Dedifferentiated amniotic fluid mesenchymal stem cell (primary cell): ENCODE results near the gene RPIA.
"Not testable (repeated sequence)": the region's sequence is repeated elsewhere in the genome, so short reads cannot be mapped to it uniquely, and the experiment has no call there.

Source experiments
- DNase-seq: peaks from one replicate; pipeline ENCODE4 v3.0.0-alpha.2; 2016; ENCODE audit errors: extremely low spot score

The RPIA gene

DNA sequence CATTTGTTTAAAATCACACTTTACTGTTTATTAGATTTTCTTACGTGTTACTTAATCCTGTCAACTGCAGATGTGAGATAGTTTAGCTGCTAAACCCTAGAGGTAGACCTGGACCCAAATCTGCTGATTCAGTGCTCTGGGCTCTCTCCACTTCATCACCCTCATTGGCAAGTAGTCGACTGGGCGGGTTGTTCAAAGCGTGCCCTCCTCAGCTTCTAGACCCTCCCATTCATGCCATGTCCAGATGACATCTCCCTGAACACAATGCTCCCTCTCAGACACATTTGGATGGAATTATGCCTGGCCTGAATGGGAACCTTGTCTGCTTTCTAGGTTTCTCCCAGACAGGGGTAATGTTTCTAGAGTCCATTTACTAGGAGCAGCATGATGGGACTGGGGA, 43.7 kb downstream of the RPIA start:
- DNase-seq: no peak

- no peak for DNase-seq
These were observed 44.4 kb downstream of the RPIA start for GRCh38 chr2:88735853-88736252.

DNA sequence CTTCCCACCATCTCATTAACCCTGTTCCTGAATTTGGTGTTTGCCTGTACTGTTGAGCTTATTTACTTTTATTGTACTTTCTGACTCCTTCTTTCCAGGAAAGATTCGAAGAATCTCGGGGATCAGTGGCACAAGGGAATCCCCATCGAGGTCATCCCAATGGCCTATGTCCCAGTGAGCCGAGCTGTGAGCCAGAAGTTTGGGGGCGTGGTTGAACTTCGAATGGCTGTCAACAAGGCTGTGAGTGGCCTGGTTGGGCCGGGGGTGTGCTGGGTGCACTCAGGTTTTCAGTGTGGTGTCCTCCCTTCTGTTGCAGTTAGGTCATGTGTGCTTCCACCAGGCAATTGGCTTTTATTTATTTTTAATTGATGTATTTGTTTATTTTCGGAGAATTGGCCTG, 45.0 kb downstream of the RPIA start:
- DNase-seq: no peak

DNA sequence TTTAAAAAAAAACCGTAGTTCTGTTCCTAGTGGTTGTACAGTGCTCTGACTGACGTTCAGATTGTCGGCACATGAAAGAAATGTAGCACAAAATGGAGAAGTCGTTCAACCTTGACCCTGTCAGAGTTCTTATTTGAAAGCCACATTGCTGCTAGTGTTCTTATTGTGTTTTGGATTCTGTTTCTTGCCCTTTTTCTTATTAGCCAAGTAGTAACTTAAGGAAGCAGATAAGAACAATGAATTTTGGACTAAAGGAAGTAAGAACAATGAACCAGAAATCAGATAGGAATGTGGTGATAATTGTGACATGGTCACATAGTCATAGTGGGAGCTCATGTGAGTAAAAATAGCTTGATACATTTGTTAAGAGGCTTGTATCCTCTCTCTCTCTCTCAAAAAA, 45.9 kb downstream of the RPIA start:
- DNase-seq: no peak

DNA sequence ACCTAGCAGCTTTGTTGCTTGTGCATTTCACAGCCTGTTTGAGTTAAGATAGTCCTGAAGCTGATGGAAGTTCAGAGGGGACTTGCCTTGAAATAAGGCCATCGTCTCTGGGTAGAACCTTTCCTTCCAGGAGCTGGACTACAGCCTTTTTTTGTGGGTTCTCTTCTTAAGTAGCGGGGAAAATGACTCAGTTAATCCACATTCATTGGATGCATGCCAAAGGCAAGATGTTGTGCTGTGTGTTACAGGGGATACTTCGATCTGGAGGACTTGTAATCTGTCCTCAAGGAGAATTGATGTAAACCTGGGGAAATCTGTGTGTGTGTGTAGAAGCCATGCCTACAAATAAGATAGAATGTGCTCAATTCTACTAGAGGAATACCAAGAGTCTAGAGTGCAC, 46.8 kb downstream of the RPIA start:
- no peak for DNase-seq

DNA sequence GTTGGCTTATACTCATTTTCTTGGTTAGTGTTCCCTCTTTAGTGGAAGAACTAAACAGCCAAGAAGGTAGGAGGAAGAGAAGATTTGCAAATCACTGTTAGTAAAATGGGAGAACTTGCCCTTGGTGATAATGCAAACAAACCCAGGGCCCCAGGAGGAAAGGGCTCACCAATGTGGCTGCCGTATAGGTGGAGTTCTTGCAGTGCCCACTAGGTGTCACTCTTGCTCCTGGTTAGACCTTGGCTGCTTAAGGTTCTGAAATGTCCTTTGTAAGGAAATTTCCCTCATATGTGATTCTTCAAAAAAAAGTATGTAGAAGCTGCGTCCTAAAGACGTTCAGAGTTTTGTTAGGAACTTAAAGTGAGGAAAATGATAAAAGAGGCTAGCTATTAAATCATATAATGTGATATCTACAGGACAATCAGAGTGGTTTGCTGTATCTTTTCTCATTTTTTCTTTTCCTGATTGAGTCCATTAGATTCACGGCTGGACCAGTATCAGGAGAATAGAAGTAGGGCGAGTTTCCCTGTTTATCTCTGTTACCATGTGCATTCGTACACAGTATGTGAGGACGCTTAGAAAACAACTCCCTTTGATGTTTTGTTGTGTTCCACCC, 48.6 kb downstream of the RPIA start:
- DNase-seq: peak; percentile 58

- DNase-seq: no peak
These were observed 55.5 kb downstream of the RPIA start for GRCh38 chr2:88746929-88747490.

- DNase-seq: no peak
These were observed 56.5 kb downstream of the RPIA start for GRCh38 chr2:88747990-88748389.

DNA sequence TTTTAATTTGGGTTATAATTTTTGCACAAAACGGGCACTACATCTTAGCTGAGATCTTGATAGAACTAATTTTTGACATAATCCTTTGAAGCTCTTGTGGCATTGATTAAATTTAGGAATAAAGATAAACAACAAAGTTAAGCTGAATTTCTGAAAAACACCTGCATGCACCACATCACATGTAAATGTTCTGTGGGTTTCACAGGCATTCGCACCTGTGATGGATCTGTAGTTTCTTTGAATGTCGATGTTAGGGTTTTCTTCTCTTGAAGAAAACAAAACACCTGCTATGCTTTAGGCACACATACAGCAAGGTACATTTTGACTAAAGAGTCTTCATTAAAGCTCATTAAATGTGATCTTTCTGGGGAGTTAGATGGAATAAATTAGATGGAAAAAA, 60.3 kb downstream of the RPIA start:
- DNase-seq: no peak

DNA sequence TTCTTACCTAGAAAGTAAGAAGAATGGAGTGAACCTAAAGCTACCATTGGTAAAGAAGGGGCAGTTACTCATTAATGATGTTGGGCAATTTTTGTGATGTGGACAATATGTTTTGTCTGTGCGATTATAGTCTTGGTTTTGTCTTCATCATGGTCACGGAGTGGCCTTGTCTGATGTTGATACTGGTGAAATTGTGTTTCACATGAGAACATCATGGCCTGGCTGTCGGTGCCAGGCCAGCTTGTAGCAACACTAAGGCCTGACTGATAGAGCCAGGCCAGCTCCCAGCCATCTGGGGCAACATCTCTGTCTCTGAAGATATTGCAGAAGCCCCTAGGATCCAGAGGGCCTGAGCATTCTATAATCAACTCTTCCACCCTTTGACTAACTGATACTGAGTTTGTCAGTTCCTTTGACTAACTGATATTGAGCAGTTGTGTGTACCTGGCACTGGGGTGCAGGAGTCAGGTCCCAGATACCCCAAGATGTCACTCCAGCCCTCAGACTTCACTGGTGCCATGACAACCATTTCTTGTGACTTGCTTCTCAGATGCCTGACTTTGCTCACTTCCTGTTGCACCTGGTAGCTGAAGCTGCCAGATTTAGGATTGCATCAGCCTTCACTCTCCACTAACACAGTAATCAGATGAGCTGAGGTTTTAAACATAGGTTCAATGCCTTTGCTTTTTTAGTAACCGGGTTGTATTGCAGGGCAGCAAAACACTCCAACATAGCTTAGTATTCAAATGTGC, 62.5 kb downstream of the RPIA start:
- DNase-seq: no peak

DNA sequence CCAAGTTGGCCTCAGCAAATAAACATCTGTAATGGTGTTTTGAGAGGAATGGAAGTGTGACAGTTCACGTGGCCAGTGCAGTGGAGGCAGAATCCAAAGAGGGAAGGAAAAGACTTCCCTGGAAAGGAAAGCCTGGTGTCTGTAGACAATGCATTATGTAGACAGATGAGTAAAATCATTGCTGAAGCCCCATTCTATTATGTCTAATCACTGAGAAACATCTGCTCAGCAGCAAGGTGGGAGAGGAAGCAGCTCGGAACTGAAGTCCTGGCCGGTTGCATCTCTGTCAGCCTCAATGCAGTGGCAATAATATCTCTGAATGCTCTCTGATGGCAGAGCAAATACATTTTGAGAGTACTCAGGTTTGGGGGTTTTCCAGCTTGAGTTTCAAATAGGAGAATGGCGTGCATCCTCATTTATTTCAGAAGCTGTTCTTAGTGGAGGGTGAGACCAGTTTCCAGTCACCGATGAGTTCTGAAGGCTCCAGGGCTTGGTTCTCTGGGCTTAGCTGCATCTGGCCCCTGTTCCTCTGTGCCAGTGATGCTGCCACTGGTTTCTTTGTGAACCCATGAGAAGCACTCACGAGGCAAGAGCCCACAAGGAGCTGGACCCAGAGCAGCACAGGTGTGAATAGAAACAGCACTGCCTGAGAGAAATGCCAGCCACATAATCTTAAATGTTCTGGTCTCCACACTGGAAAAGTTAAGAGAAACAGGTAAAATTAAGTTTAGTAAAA, 63.3 kb downstream of the RPIA start:
- no peak for DNase-seq

DNA sequence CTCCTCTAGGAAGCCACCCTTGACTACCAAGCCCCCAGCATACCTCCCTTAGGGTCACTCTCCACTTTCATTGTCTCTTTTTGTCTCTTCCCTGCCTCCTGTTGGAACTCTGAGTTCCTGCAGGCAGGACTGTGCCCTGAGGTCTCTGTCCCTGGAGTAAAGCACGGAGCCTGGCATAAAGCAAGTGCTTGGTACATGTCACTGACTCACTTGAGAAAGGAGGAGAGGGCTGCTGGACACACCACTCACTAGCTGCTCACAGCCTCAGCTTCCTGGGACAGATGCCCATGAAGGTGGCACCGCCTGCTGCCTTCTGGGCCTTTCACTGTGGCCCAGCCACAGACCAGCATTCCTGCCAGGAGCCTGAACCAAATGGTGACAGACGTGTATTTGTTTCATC, 64.4 kb downstream of the RPIA start:
- DNase-seq: no peak

DNA sequence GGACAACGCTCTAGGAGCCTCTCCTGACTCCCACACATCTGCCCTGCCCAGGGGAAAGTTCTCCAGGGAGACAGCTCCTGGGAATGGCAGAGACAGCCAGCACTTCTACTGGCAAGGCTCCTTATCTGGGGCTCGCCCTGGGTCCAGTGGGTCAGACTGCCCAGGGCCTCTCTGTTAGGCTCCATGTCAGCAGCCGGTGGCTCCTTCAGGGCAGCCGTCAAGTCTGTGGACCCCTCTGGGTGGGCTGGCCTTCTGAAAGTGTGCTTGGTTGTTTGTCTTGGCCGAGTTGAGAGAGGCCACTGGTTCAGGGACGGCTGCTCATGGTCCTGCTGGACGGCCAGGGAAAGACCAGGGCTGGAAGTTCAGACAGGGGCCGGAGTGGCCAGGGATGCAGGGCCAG, 65.6 kb downstream of the RPIA start:
- DNase-seq: no peak

DNA sequence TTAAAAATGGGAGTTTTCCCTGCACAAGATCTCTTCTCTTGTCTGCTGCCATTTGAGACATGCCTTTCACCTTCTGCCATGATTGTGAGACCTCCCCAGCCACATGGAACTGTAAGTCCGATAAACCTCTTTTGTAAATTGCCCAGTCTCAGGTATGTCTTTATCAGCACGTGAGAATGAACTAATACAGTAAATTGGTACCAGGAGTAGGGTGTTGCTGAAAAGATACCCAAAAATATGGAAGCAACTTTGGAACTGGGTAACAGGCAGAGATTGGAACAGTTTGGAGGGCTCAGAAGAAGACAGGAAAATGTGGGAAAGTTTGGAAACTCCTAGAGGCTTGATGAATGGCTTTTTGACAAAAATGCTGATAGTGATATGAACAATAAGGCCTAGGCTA, 67.2 kb downstream of the RPIA start:
- DNase-seq: not testable (repeated sequence)

- no peak for DNase-seq
These were observed 69.5 kb downstream of the RPIA start for GRCh38 chr2:88760819-88761598.

DNA sequence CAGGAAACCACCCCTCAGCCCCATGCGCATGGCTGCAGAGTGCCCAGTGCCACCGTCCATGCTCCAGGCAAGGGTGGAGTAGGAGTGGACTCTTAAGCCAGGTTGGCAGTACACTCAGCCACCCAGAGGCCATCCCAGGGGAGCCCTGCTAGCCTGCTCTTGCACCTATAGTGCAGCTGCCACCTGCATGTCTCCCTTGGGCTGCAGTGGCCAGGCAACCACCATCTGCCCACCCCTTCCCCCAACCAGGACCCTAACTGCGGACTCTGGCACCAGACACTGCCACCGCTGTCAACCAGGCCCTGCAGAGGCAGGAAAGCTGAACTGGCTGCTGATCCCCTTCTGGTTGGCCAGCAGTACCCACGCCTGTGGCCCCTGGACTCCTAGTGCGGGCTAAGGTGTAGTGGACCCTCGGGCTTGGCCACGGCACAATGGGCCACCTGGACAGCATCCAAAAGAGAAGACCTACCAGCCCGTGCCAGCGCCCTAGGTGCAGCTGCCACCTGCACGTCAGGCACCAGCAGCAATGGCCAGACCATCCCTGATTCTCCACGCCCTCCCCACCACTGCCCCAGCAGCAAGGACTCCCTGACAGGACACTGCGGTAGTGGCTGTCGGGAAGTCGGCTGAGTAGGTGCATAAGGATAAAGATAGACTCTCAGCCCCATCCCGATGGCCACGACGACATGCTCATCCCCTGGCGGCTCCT, 72.8 kb downstream of the RPIA start:
- DNase-seq: no peak

- DNase-seq: no peak
These were observed 73.3 kb downstream of the RPIA start for GRCh38 chr2:88764850-88765153.

GRCh38 chr2:88765154-88765888, 73.8 kb downstream of the RPIA start:
- DNase-seq: no peak

GRCh38 chr2:88765889-88766481, 74.5 kb downstream of the RPIA start:
- DNase-seq: not testable (repeated sequence)

GRCh38 chr2:88770016-88770415, 78.5 kb downstream of the RPIA start:
- no peak for DNase-seq
